ENCODE results near the gene HOOK2.

GRCh38 chr19:12720851-12721655 lies 54.3 kb downstream of the HOOK2 start:
- no peak for TF ChIP-seq POLR2AphosphoS5 (IDR thresholded peaks at IDR 0.05; ENCODE audit: low read depth)
- TF ChIP-seq CTCF (conservative IDR thresholded peaks at IDR 0.05; ENCODE audit: low read depth in 2 of 2): no peak
- TF ChIP-seq REST (IDR thresholded peaks at IDR 0.05; ENCODE audit: unreplicated experiment): no peak
- TF ChIP-seq ZNF114 (CRISPR knock-in tag; IDR thresholded peaks at IDR 0.05): no peak
- TF ChIP-seq EZH2phosphoT487 (IDR thresholded peaks at IDR 0.05; ENCODE audit: unreplicated experiment): no peak
